ENCODE results near the gene KCNN1.

GRCh38 chr19:18008814-18009213 is 41.9 kb downstream of the KCNN1 start:
- TF ChIP-seq ZNF24 (tag by site-specific recombination; IDR thresholded peaks at IDR 0.05) (no peak), YY1 (tag by site-specific recombination; IDR thresholded peaks at IDR 0.05) (no peak)

Data from HEK293 (cell line).